ENCODE results near the gene MAN1A1. TPM values are rescaled to one million over a fixed set of nuclear protein-coding genes. Genes with fewer than 3 reads are reported as not detected.
"Not testable (repeated sequence)": the region's sequence is repeated elsewhere in the genome, so short reads cannot be mapped to it uniquely, and the experiment has no call there.

The MAN1A1 gene
- 100 to 1,000 TPM in 2 of 4 donors, 10 to 100 TPM in 2; 50.6 to 123 (median 94.3) TPM for polyA plus RNA-seq (ENCODE audit: insufficient read length in 4 of 4)

DNA sequence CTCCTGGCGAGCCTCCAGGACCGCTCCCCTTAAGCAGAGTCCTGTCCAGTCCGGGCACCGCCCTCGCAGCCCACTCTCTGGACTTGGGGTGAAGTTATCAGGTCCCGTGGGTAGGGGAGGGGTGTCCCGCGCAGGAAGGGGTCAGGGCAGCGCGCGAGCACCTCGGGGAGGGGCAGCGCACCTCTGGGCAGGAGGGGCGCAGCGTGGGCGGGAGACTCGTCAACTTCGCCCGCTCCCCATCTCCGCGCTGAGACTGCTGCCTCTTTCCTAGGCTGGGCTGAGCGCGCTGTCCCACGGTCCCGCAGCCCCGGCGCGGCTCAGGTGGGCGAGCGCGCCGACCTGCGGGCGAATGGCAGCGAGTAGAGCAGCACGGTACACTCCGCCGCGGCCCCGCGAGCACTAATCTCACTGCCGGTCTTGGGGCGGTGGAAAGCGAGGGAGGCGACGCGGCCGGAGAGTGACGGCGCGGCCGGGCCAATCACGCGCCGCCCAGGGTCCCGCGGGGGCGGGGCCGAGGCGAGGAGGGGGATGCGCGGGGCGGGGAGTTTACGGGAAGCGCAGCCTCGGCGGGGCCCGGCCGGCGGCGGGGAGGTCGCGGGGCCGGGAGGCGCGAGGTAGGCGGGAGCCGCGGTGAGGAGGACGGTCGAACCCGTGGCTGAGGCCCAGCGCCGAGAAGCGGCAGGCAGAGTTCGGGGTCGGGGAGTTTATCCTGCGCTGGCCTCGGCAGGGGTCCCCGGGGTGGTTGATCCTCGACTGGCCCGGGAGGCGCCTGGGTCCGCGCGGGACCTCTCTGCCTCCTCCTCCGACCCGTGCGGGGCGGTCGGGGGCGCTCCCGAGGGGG is at the start of gene MAN1A1:
Gene MAN1A1 (minus strand): TSS at position 401 of the 841 bp plus-strand sequence. CDS start 696 bp downstream, outside the sequence.
- peak; percentile 70 to 85 (median 80) for DNase-seq (ENCODE audit: low read depth in 4 of 4, low spot score in 3 of 4)

- DNase-seq (ENCODE audit: low read depth in 4 of 4, low spot score in 3 of 4), result no peak
These were observed 45.6 kb upstream of the MAN1A1 start for GRCh38 chr6:119395192-119395591.

DNA sequence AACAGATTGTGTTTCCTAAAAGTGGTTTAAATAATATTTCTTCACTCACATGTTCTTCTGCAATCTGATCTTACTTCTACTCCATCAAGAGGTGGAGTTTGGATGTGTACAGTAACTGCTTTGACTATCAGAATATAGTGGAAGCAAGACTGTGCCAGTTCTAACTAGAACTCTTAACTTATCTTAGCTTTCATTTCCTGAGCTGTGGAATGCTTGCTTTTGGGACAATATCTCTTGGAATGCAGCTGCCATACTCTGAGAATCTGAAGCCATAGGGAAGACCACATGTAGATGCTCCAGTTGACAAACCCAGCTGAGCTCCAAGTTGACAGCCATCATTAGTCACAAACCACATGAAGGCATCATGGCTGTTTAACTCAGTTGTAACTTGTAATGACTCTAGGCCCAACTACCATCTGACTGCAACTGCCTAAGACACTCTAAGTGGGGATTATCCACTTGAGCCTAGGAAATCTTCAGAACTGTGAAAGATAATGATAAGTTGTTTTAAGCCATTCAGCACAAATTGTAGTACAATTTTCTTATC is 40.8 kb upstream of the MAN1A1 start:
- no peak for DNase-seq (ENCODE audit: low read depth in 4 of 4, low spot score in 3 of 4)

DNA sequence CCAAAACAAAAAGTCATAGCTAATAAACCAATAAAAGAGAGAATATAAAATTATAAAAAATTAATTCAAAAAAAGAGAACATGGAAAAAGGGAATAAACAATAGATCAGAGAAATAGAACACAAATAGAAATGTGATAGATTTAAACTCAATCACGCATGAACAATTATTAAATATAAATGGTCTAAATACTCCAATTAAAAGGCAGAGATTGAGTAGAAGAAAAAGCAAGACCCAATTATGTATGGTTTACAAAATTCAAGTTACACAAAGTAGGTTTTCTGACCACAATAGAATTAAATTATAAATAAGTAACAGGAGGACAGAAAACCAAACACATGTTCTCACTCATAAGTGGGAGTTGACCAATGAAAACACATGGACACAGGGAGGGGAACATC is 36.4 kb upstream of the MAN1A1 start:
- no peak for DNase-seq (ENCODE audit: low read depth in 4 of 4, low spot score in 3 of 4)

DNA sequence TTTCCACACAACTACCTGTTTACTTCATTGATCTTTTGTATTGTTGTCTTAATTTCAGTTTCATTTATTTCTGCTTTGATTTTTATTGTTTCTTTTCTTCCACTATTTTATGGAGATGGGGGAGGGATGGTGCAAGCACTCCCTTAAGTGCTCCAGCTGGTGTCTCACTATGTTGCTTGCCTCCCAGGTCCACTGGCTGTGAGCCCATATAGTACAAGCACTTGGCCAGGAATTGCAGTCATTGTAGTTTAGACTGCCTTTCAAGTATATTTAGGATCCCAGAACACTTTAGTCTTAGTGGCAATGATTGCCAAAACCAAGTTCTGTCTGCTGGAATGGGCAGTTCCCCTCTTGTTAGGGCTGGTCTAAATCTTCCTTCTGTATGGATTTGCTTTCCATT is 34.9 kb upstream of the MAN1A1 start:
- DNase-seq (ENCODE audit: low read depth in 4 of 4, low spot score in 3 of 4), result no peak

GRCh38 chr6:119379809-119380208 is 30.2 kb upstream of the MAN1A1 start:
- DNase-seq (ENCODE audit: low read depth in 4 of 4, low spot score in 3 of 4), result no peak

- DNase-seq (ENCODE audit: low read depth in 4 of 4, low spot score in 3 of 4), result not testable (repeated sequence)
These were observed 27.5 kb upstream of the MAN1A1 start for GRCh38 chr6:119377043-119377442.

DNA sequence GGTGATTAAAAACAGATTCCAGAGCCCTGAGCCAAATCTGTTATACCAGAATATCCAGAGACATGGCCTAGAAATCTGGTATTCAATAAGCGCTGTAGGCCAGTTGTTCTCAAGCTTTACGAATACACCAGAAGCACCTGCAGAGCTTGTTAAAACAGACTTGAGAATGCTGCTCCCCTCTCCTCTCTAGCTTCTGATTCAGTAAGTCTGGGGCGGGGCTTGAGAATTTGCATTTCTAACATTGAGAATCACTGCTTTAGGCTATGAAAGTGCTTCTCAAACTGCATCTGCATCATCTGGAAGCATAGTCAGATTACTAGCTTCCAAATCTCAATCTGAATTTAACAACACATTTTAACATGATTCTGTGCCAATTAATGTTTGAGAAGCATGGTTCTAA is 20.5 kb upstream of the MAN1A1 start:
- no peak for DNase-seq (ENCODE audit: low read depth in 4 of 4, low spot score in 3 of 4)

DNA sequence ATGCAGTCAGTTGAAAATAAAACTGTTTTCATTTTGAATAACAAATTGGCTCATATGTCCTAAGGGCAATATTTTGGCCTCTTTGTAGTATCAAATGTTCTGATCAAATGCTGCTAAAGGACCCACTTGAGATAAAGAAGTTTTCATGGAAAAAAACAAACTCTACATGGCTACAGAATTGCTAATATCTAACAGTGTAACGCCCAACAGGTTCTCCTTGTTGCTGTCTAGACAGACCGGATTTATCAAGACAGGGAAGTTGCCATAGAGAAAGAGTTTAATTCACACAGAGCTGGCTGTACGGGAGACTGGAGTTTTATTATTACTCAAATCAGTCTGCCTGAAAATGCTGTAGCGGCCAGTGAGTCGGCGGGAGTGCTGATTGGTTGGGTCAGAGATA is 19.4 kb upstream of the MAN1A1 start:
- DNase-seq (ENCODE audit: low read depth in 4 of 4, low spot score in 3 of 4), result no peak

- no peak for DNase-seq (ENCODE audit: low read depth in 4 of 4, low spot score in 3 of 4)
These were observed 11.6 kb upstream of the MAN1A1 start for GRCh38 chr6:119361209-119361608.

- no peak for DNase-seq (ENCODE audit: low read depth in 4 of 4, low spot score in 3 of 4)
These were observed 10.8 kb upstream of the MAN1A1 start for GRCh38 chr6:119360262-119360915.

GRCh38 chr6:119355890-119356289 is 6.3 kb upstream of the MAN1A1 start:
- DNase-seq (ENCODE audit: low read depth in 4 of 4, low spot score in 3 of 4), result no peak

DNA sequence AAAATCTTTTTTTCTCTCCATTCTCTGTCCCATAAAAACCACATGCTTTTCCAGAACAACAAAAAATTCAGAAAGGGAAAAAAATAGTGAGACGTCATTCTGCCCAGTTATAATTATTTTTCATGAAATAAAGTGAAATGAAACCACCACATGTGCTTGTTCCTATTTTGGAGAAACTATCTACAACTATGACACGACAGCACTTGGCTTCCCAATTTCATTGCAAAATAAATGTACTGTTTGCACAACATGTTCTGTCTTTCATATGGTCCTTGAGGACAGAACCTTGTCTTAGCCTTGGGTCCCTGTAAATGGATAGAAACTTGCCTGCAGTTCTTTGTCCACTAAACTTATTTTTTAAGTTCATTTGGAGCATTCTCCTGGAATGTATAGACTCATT is 5.6 kb upstream of the MAN1A1 start:
- DNase-seq (ENCODE audit: low read depth in 4 of 4, low spot score in 3 of 4), result no peak

GRCh38 chr6:119353696-119354095 is 4.1 kb upstream of the MAN1A1 start:
- DNase-seq (ENCODE audit: low read depth in 4 of 4, low spot score in 3 of 4), result no peak

DNA sequence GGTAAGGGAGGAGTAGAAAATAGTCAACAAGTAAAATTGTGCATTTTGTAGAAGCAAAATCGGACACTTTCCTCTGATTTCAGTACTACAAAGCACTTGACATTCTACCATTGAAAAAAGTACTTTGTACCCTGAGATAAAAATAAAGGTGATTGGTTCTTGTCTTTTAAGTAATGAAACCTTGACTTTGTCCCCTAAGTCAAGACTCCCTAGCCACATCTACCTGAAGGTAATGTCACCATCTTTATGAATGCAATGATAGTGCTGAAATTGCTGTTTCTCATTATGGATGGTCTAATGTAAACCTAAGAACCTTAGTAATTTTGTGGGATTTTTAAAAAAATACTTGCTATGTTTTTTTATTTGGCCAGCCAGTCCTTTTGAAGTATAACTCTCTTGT is 2.4 kb upstream of the MAN1A1 start:
- no peak for DNase-seq (ENCODE audit: low read depth in 4 of 4, low spot score in 3 of 4)

GRCh38 chr6:119350952-119351372 is 1.4 kb upstream of the MAN1A1 start:
- no peak for DNase-seq (ENCODE audit: low read depth in 4 of 4, low spot score in 3 of 4)

DNA sequence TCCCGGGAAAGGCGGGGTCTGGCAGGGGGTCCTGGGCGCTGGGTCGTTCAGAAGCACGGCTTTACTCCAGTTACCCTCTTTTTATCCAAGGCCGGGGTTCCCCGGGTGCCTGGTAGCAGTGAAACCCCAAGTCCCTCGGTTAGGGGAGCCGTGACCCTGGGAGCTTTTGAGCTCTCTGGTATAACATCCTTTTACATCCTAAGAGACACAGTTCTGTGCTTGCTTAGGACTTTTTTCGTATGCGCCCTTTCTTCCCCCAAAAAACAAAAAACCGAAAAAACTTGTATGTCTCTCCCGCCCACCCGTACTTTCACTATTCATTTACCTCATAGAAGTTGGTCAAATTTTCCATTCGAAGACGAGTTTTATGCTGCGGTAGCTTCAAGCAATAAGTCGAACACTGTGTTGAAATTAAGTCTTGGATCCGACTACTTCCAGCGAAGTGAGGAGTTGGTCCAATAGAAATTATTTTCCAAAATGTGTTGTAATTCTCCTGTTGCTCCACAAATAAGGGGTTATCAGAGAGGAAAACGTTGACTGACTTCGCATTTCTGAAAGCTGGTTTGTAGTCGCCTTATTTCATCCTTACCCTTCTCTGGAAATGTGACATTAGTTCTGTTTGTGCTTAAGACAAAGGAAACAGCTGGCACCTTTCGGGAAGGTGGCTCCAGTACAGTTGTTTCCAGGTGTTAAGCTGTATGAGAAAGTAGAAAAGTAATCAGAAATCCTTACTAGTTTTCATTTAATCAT is 816 bp upstream of the MAN1A1 start:
- peak in 1 of 4 donors; percentile 50 for DNase-seq (ENCODE audit: low read depth in 4 of 4, low spot score in 3 of 4)

DNA sequence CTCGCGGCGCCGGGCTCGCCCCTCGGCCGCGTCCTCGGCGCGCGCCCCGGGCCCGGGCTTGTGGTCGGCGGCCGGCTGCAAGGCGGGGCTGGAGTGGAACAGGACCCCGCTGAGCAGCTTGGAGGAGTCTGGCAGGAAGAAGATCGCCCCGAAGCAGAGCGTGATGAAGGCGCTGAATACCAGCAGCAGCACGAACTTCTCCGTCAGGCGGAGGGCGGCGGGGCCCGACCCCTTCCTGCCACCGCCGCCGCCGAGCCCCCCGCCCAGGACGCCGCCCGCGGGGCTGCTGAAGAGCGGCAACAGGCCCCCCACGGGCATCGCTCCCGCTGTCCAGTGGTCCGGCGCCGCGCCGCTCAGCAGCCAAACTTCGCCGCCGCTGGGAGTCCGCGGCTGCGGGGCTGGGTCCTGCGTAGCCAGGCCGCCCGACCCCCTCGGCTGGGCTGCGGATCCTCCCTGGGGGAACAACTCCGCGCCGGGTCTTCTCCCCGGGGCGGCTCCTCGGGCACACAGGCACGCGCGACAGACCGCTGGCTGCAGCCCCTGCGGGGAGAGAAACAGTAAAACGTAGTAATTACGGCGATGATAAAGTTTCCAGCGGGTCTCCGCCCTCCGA is 707 bp downstream of the MAN1A1 start:
- DNase-seq (ENCODE audit: low read depth in 4 of 4, low spot score in 3 of 4), result no peak

- DNase-seq (ENCODE audit: low read depth in 4 of 4, low spot score in 3 of 4), result no peak
These were observed 1.3 kb downstream of the MAN1A1 start for GRCh38 chr6:119348096-119348747.

All from left renal pelvis (tissue), 4 donors.